GM12891 (cell line): ENCODE results near the gene ISG20.
A peak's percentile ranks its signal among the peaks of the same experiment; 100 is the strongest.

Source experiments
- DNase-seq: peaks from one replicate; pipeline ENCODE4 v3.0.0; 2011; ENCODE audit warnings: low spot score; ENCODE audit not compliant: insufficient read length
- FAIRE-seq: peaks from 2 replicates; lab custom pipeline; 2011; peaks lifted over from hg19 to GRCh38; lab: Jason Lieb, UNC
- PAX5 ChIP-seq: IDR thresholded peaks from 2 replicates; pipeline ENCODE4 v1.6.1; 2011; ENCODE audit warnings: low read length, moderate library complexity, mild to moderate bottlenecking; ENCODE audit not compliant: insufficient read depth, severe bottlenecking
- POLR2A ChIP-seq: IDR thresholded peaks from 2 replicates; pipeline ENCODE4 v1.6.1; 2011; ENCODE audit warnings: low read depth, low read length, control low read depth
- POLR2AphosphoS5 ChIP-seq: IDR thresholded peaks from 2 replicates; pipeline ENCODE4 v1.6.1; 2011; ENCODE audit warnings: low read depth, low read length, control low read depth
- POU2F2 ChIP-seq: IDR thresholded peaks from 2 replicates; pipeline ENCODE4 v1.6.1; 2011; ENCODE audit warnings: low read depth, mild to moderate bottlenecking, control low read depth, low read length, moderate library complexity
- SPI1 ChIP-seq: IDR thresholded peaks from 2 replicates; pipeline ENCODE4 v1.6.1; 2011; ENCODE audit warnings: low read depth, low read length, control low read depth
- TAF1 ChIP-seq: IDR thresholded peaks from 2 replicates; pipeline ENCODE4 v1.6.1; 2011; ENCODE audit warnings: low read depth, low read length, control low read depth

ISG20 gene

GRCh38 chr15:88701561-88702095, 62.8 kb downstream of the ISG20 start:
- no peak for TF ChIP-seq TAF1
- no peak for TF ChIP-seq PAX5
- TF ChIP-seq POLR2A, result no peak
- TF ChIP-seq POU2F2, result no peak
- TF ChIP-seq SPI1, result no peak
- TF ChIP-seq POLR2AphosphoS5, result no peak
- DNase-seq (peak; percentile 46), FAIRE-seq (no peak)

- FAIRE-seq, result no peak
- DNase-seq, result no peak
- TF ChIP-seq POLR2AphosphoS5, result no peak
- TF ChIP-seq TAF1, result no peak
- no peak for TF ChIP-seq SPI1
- TF ChIP-seq POU2F2, result no peak
- no peak for TF ChIP-seq POLR2A
- no peak for TF ChIP-seq PAX5
These were observed 64.2 kb downstream of the ISG20 start for GRCh38 chr15:88702983-88703382.

GRCh38 chr15:88703533-88703932, 64.7 kb downstream of the ISG20 start:
- FAIRE-seq (no peak), DNase-seq (no peak)
- TF ChIP-seq PAX5, result no peak
- no peak for TF ChIP-seq POU2F2
- TF ChIP-seq POLR2AphosphoS5, result no peak
- TF ChIP-seq TAF1, result no peak
- no peak for TF ChIP-seq SPI1
- TF ChIP-seq POLR2A, result no peak

- no peak for FAIRE-seq
- TF ChIP-seq POLR2AphosphoS5, result no peak
- TF ChIP-seq TAF1, result no peak
- TF ChIP-seq PAX5, result no peak
- TF ChIP-seq POU2F2, result no peak
- no peak for TF ChIP-seq POLR2A
- TF ChIP-seq SPI1, result no peak
- DNase-seq, result no peak
These were observed 66.3 kb downstream of the ISG20 start for GRCh38 chr15:88704791-88705768.

GRCh38 chr15:88705769-88706165, 67.0 kb downstream of the ISG20 start:
- FAIRE-seq (no peak), DNase-seq (no peak)
- no peak for TF ChIP-seq PAX5
- no peak for TF ChIP-seq SPI1
- no peak for TF ChIP-seq POLR2AphosphoS5
- no peak for TF ChIP-seq POLR2A
- TF ChIP-seq TAF1, result no peak
- no peak for TF ChIP-seq POU2F2
